ENCODE measurements around the gene BCL7B. TPM values are rescaled to one million over a fixed set of nuclear protein-coding genes. Genes with fewer than 3 reads are reported as not detected.

Gene BCL7B
- total and polyA plus RNA-seq, 2 of the 4 experiments (the other 2 are of a cell fraction) = 7.2 to 51.3 TPM

DNA sequence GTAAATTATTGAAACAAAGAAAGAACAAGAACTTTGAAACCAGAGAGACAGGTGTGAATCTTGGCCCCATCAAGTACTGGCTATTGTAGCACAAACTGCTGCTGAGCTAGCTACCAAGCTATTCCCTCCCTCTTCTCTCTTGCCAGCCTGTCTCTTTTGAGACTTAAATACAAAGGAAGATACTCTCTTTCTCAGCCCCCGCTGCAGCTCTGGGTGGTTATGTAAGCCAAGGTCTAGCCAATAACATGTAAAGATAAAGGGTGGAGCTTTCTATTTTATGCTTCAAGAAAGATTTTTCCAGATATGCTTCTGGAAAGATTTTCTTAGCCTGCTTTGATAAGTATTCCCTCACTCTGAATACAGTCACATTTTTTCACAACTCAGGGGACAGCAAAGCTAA lies 52.6 kb downstream of the BCL7B start:
- H4K5ac ChIP-seq (ENCODE audit: low read depth, low read length) = no peak overlapping the region
- no peaks in the 10 kb centered on the region for H3K9me3 ChIP-seq (ENCODE audit: control insufficient read depth, insufficient read depth, low read length)
- peaks cover 65% of the 10 kb centered on the region for H3K36me3 ChIP-seq (ENCODE audit: control insufficient read depth, insufficient read depth, low read length)
- H3K14ac ChIP-seq (replicated peaks; ENCODE audit: low read depth, low read length) = no peak overlapping the region
- no peak overlapping the region for H3K56ac ChIP-seq (ENCODE audit: extremely low read depth, insufficient read depth, low read length)
- BruUV-seq (replicated peaks) = no TSS peak
- H3K27ac ChIP-seq (ENCODE audit: insufficient read depth, low read length) = no peak overlapping the region
- no peak overlapping the region for H2BK20ac ChIP-seq (ENCODE audit: low read depth, low read length)
- H2AFZ ChIP-seq (replicated peaks; ENCODE audit: low read length, poor library complexity) = no peak overlapping the region
- H4K20me1 ChIP-seq (ENCODE audit: insufficient read depth, low read length) = peaks cover 15% of the 10 kb centered on the region
- no peak overlapping the region for H2BK15ac ChIP-seq (ENCODE audit: low read depth, low read length)
- dilution Hi-C loops (cut with HindIII; ENCODE audit: low sequenced_read_pairs, unreplicated experiment) = no loop called here
- DNase-seq (no peak), ATAC-seq (ENCODE audit: low read depth) (no peak)
- no peak overlapping the region for H2AK9ac ChIP-seq (replicated peaks; ENCODE audit: low read depth, low read length, poor library complexity)
- no peak overlapping the region for H4K8ac ChIP-seq (ENCODE audit: low read depth in 2 of 2, low read length in 2 of 2)
- no peak overlapping the region for H2BK120ac ChIP-seq (ENCODE audit: low read depth, low read length)
- no peak overlapping the region for H4K91ac ChIP-seq (ENCODE audit: insufficient read depth, low read depth, low read length)
- H3K23ac ChIP-seq (ENCODE audit: low read depth, low read length) = no peak overlapping the region
- TF ChIP-seq CEBPB (IDR thresholded peaks at IDR 0.05; ENCODE audit: low read depth, low read length) (no peak), BHLHE40 (IDR thresholded peaks at IDR 0.05; ENCODE audit: low read depth, low read length) (no peak), RCOR1 (IDR thresholded peaks at IDR 0.05; ENCODE audit: insufficient replicate concordance, low read length) (no peak), FOS (IDR thresholded peaks at IDR 0.05; ENCODE audit: low read depth, low read length) (no peak), CHD1 (IDR thresholded peaks at IDR 0.05; ENCODE audit: low read depth, low read length) (no peak), SMC3 (IDR thresholded peaks at IDR 0.05; ENCODE audit: low read depth, low read length) (no peak), MAFK (IDR thresholded peaks at IDR 0.05; ENCODE audit: low read depth, low read length) (no peak), POLR2A (IDR thresholded peaks at IDR 0.05; ENCODE audit: low read depth, low read length) (no peak), MXI1 (IDR thresholded peaks at IDR 0.05; ENCODE audit: borderline replicate concordance, low read depth, low read length) (no peak), NFE2L2 (IDR thresholded peaks at IDR 0.05; ENCODE audit: low read depth, low read length) (no peak), MAZ (IDR thresholded peaks at IDR 0.05; ENCODE audit: borderline replicate concordance, low read depth, low read length) (no peak), RFX5 (IDR thresholded peaks at IDR 0.05; ENCODE audit: low read depth, low read length) (no peak)
- TF ChIP-seq, protein P1, sequence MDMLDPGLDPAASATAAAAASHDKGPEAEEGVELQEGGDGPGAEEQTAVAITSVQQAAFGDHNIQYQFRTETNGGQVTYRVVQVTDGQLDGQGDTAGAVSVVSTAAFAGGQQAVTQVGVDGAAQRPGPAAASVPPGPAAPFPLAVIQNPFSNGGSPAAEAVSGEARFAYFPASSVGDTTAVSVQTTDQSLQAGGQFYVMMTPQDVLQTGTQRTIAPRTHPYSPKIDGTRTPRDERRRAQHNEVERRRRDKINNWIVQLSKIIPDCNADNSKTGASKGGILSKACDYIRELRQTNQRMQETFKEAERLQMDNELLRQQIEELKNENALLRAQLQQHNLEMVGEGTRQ (IDR thresholded peaks at IDR 0.05; ENCODE audit: low read depth, low read length) = no peak
- H2AK5ac ChIP-seq (ENCODE audit: low read depth, low read length) = no peak overlapping the region
- ChIA-PET POLR2A (ENCODE audit: unreplicated experiment) (no interaction called here), CTCF (no interaction called here)
- no peak overlapping the region for H3K18ac ChIP-seq (ENCODE audit: low read depth, low read length)
- no peaks in the 10 kb centered on the region for H3K27me3 ChIP-seq (ENCODE audit: control insufficient read depth, insufficient read depth, low read length)
- WGBS, 2 experiments (ENCODE audit: extremely low coverage in 2 of 2, insufficient read length in 1 of 2) = no CpG with 5 or more reads among the region's 1 CpG
- H3K4me2 ChIP-seq (ENCODE audit: low read depth, low read length) = no peak overlapping the region
- no peak overlapping the region for H3K4me3 ChIP-seq (ENCODE audit: insufficient read depth, low read depth, low read length)
- no peak overlapping the region for H3K4ac ChIP-seq (ENCODE audit: low read depth, low read length)
- no peak overlapping the region for H2BK5ac ChIP-seq (ENCODE audit: low read depth, low read length, poor library complexity, severe bottlenecking)
- peaks cover 35 to 56% of the 10 kb centered on the region in 2 experiments for H3K79me1 ChIP-seq (ENCODE audit: low read depth in 1 of 2, low read length in 2 of 2)
- H3K4me1 ChIP-seq (ENCODE audit: control insufficient read depth, insufficient read depth, low read length) = no peaks in the 10 kb centered on the region
- peaks cover 4% of the 10 kb centered on the region; the same call in 1 of the 2 replicates for H3K9me1 ChIP-seq (ENCODE audit: insufficient read depth, low read length)
- no peak overlapping the region for H3K9ac ChIP-seq (ENCODE audit: low read depth, low read length)
- intact Hi-C loops (cut with micrococcal nuclease) = no loop called here
- in situ Hi-C loops (cut with MboI; ENCODE audit: low sequenced_read_pairs) = loop anchor here (5.0 kb wide), 1 partner anchor 43 kb away; no protein-coding TSS in a partner anchor
